ENCODE data around the gene KIAA1755. TPM values are rescaled to one million over a fixed set of nuclear protein-coding genes. Genes with fewer than 3 reads are reported as not detected.

Gene KIAA1755
- total RNA-seq, 1 experiment from 2014 or later, result 0.17 TPM

- no CpG with 5 or more reads among the region's 19 CpGs for WGBS (ENCODE audit: extremely low coverage, insufficient read length, low lambda C conversion rate)
- H3K9me3 Mint-ChIP-seq, result no peaks in the 10 kb centered on the region
- H3K27ac Mint-ChIP-seq, result no peak overlapping the region
Measured at GRCh38 chr20:38214256-38215193, 46.0 kb downstream of the KIAA1755 start.

More at GRCh38 chr20:38214256-38215193, 46.0 kb downstream of the KIAA1755 start:
- Histone ChIP-seq H2BK12ac (ENCODE audit: insufficient read length, low read depth, low read length) (no peak overlapping the region), H3T11ph (ENCODE audit: low read length) (no peak overlapping the region), H3K9me3 (ENCODE audit: control insufficient read depth, low read depth, low read length) (no peaks in the 10 kb centered on the region), H3K23me2 (ENCODE audit: insufficient read length, low read depth, low read length, poor library complexity, severe bottlenecking) (no peaks in the 10 kb centered on the region), H4K8ac (replicated peaks; ENCODE audit: insufficient read length, low read depth, low read length) (no peak overlapping the region), H3K4me1 (ENCODE audit: insufficient read depth, low read length) (no peaks in the 10 kb centered on the region), H2BK20ac (ENCODE audit: low read depth, low read length, poor library complexity, severe bottlenecking) (no peak overlapping the region), H3K23ac (ENCODE audit: insufficient read length, low read depth, low read length) (no peak overlapping the region), H2BK15ac (ENCODE audit: low read depth, low read length) (no peak overlapping the region), H2BK5ac (ENCODE audit: insufficient read length, low read length) (no peak overlapping the region), H3K4ac (ENCODE audit: low read depth, low read length) (no peak overlapping the region), H3K14ac (ENCODE audit: insufficient read depth, low read length) (no peak overlapping the region), H3K27ac (ENCODE audit: insufficient read length, low read depth, low read length) (no peak overlapping the region), H2BK120ac (ENCODE audit: low read depth, low read length, poor library complexity, severe bottlenecking) (no peak overlapping the region), H4K91ac (ENCODE audit: insufficient read length, low read depth, low read length) (no peak overlapping the region), H3K4me2 (ENCODE audit: insufficient read depth, insufficient read length, low read length) (no peak overlapping the region), H3K79me2 (ENCODE audit: insufficient read depth, low read length) (no peaks in the 10 kb centered on the region), H2AK5ac (ENCODE audit: insufficient read length, low read length) (no peak overlapping the region), H3K56ac (ENCODE audit: insufficient read length, low read depth, low read length) (no peak overlapping the region), H4K5ac (ENCODE audit: insufficient read length, low read depth, low read length) (no peak overlapping the region), H4K20me1 (ENCODE audit: control insufficient read depth, insufficient read depth, insufficient read length) (no peaks in the 10 kb centered on the region), H2AFZ (ENCODE audit: low read length) (no peak overlapping the region), H3K79me1 (ENCODE audit: insufficient read depth, low read depth, low read length, poor library complexity, severe bottlenecking) (no peaks in the 10 kb centered on the region), H3K9ac (ENCODE audit: extremely low read depth, insufficient read length, low read length) (no peak overlapping the region), H3K27me3 (ENCODE audit: insufficient read depth, low read length) (no peaks in the 10 kb centered on the region), H3K18ac (ENCODE audit: insufficient read length, low read depth, low read length) (no peak overlapping the region)
- no peak overlapping the region for H3K4me3 Mint-ChIP-seq
- no peak for DNase-seq
- H3K4me1 Mint-ChIP-seq, result peaks cover 6 to 9% of the 10 kb centered on the region in 2 experiments; a peak in 3 of 4 replicates
- no peaks in the 10 kb centered on the region for H3K36me3 Mint-ChIP-seq (ENCODE audit: insufficient read depth in 1 of 3, low read depth in 3 of 3)
- peak; percentile 36 for TF ChIP-seq CTCF (conservative IDR thresholded peaks at IDR 0.05)
- peaks cover 8% of the 10 kb centered on the region for H3K27me3 Mint-ChIP-seq (ENCODE audit: low read depth)

Data from H9 (cell line).